GM12801 (cell line): ENCODE results near the gene PORCN.

ENCODE experiments used
- TF ChIP-seq, protein P1 (sequence below): IDR thresholded peaks from one replicate; pipeline ENCODE4 v1.5.1; 2011; ENCODE audit warnings: control low read depth; ENCODE audit not compliant: insufficient read length; ENCODE audit errors: extremely low read depth

The PORCN gene

DNA sequence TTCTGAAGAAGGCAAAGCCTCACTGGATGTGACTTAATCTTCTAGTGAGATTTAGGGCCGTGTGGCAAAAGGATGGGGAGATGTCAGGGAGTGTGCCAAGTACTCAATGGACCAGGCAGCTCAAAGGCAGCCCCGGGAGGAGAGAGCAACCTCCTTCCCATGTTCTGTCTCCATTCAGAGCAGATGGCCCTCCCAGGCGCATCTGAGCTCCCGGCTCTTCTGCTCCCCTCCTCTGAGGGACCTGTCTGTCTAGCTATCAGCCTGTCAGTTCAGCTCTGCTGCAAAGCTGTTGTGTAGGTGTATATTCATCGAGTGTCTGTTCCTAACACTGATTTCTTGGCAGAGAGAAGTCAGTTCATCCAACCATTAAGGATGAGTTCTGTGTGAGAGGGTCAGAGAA lies 10.9 kb upstream of the PORCN start:
- TF ChIP-seq, protein P1, sequence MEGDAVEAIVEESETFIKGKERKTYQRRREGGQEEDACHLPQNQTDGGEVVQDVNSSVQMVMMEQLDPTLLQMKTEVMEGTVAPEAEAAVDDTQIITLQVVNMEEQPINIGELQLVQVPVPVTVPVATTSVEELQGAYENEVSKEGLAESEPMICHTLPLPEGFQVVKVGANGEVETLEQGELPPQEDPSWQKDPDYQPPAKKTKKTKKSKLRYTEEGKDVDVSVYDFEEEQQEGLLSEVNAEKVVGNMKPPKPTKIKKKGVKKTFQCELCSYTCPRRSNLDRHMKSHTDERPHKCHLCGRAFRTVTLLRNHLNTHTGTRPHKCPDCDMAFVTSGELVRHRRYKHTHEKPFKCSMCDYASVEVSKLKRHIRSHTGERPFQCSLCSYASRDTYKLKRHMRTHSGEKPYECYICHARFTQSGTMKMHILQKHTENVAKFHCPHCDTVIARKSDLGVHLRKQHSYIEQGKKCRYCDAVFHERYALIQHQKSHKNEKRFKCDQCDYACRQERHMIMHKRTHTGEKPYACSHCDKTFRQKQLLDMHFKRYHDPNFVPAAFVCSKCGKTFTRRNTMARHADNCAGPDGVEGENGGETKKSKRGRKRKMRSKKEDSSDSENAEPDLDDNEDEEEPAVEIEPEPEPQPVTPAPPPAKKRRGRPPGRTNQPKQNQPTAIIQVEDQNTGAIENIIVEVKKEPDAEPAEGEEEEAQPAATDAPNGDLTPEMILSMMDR: no peak

DNA sequence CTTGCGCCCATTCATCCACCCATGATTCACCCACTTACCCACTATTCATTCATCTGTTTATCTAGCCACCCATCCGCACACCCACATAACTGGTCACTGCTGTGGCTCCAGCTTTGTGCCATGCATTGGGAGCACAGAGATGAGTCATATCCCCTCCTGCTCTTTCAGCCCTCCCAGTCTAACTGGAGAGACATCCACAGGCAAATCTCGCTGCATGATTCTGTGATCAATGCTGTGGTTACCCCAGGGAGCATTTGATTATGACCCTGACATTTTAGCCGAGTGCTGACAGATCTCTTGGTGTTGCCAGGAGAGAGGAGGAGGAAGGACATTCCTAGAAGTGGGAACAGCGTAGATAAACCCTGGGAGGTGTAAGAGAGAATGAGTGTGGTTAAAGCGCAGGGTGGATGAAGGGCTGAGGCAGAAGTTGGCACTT lies 10.4 kb upstream of the PORCN start:
- TF ChIP-seq, protein P1: no peak

GRCh38 chrX:48504261-48504660 lies 4.5 kb upstream of the PORCN start:
- TF ChIP-seq, protein P1: no peak

- TF ChIP-seq, protein P1: no peak
Observed at GRCh38 chrX:48505481-48505880, 3.3 kb upstream of the PORCN start.

DNA sequence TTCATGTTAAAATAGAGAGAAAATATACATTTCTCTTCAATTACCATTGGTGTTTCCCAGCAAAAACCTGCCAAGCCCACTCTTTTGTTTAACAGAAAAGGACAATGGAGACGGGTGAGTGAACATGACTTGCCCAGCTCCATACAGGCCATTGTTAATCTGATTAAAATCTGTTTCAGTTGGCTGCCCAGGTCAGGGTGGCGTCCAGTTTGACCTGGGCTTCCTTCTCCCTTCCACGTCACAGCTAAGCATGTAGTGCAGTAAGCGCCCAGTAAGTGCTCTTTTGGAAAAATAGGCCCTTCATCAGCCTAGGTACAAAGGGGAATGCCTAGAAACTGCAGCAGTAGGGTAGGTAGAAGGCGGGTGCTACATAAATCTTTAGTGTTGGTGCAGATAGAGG lies 1.5 kb upstream of the PORCN start:
- TF ChIP-seq, protein P1: no peak

DNA sequence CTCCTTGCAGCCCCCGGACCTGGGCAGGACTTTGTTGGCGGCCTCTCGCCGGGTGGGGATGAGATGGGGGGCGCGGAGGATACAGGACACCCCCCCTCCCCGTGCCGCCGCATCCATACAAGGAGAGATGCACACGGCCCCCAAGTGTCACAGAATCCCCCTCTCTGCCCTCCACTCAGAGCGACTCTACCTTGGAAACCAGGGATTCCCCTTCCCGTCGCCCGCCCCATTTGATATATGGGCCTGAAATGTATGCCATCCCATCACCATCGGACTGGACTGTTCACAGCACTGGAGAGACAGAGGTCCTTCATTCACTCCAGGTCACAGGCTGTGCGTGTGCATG lies 426 bp downstream of the PORCN start:
- TF ChIP-seq, protein P1: no peak

GRCh38 chrX:48509619-48510018 lies 827 bp downstream of the PORCN start:
- TF ChIP-seq, protein P1: no peak

GRCh38 chrX:48511560-48511959 lies 2.8 kb downstream of the PORCN start:
- TF ChIP-seq, protein P1: no peak
